GM18505 (cell line): ENCODE measurements around the gene UFSP1.

Experiments used
- ATAC-seq: cut with Tn5 transposase; IDR thresholded peaks from one replicate; pipeline ENCODE4 v1.9.1; 2021; ENCODE audit not compliant: unreplicated experiment
- POLR2A ChIP-seq: IDR thresholded peaks from 4 replicates; pipeline ENCODE4 v1.6.1; 2011; ENCODE audit warnings: borderline replicate concordance; ENCODE audit not compliant: insufficient read depth, insufficient read length; ENCODE audit errors: extremely low read depth

UFSP1 gene

GRCh38 chr7:100854146-100854895 lies 35.2 kb downstream of the UFSP1 start:
- no peak for ATAC-seq
- no peak for TF ChIP-seq POLR2A

- ATAC-seq: peak; percentile 77
- peak; percentile 60 for TF ChIP-seq POLR2A
Observed at GRCh38 chr7:100852048-100852872, 37.3 kb downstream of the UFSP1 start, which contains the start of gene SLC12A9. Gene SLC12A9 (plus strand): TSS chr7:100852713. CDS start chr7:100854198, 1,485 bp downstream.

DNA sequence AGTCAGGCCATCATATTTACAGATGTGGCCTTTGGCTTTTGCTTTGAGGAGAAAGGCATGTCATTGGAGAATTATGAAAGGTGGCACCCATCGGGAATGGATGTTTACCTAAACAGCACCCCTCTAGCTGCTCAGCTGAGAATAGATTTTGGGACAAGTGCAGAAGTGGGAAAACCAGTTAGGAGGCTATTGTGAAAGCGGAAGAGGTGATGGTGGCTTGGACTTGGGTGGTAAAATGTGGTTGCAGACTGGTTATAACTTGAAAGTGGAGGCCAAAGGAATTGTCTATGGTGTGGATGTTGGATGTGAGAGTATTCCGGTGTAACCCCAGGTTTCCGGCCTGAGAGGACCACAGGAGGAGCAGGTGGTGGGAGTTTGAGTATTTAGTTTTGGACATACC lies 42.2 kb downstream of the UFSP1 start:
- no peak for TF ChIP-seq POLR2A
- ATAC-seq: no peak

DNA sequence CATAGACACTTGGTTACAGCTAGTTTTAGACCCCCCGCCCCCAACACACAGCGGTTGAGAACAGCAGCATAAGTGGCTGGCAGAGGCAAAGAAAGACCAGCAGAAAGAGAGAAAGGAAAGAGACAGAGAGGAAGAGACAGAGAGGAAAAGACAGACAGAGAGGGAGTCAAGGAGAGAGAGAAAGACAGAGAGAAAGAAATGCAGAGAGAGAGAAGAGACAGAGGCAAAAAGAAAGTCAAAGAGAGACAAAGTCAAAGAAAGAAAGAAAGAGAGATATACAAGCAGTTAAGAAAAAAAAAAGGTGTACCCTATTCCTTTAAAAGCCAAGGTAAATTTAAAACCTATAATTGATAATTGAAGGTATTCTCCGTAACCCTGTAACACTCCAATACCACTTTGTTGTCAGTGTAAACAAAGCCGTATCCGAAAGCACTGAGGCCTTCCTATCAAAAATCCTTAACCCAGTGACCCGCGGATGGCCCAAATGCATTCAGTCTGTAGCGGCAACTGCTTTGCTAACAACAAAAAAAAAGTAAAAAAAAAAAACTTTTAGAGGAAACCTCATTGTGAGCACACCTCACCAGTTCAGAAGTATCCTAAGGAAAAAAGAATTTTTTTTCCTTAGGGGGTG lies 48.9 kb downstream of the UFSP1 start:
- no peak for TF ChIP-seq POLR2A
- no peak for ATAC-seq

DNA sequence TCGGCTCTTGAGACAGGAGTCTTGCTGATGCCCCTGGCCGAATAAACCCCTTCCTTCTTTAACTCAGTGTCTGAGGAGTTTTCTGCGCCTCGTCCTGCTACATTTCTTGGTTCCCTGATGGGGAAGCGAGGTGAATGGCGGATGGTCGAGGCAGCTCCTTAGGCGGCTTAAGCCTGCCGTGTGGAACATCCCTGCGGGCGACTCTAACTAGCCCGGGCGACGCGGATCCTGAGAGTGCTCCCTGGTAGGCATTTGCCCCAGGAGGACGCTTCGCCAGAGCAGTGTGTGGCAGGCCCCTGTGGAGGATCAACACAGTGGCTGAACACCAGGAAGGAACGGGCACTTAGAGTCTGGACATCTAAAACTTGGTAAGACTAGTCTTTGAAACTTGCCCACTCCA lies 50.2 kb downstream of the UFSP1 start:
- ATAC-seq: no peak
- no peak for TF ChIP-seq POLR2A
